Esophagus muscularis mucosa (tissue), 4 donors: ENCODE measurements around the gene BTG1.

Experiments
- CTCF ChIP-seq, 3 experiments: fragments of 200-600 bp in 2 of 3; fragments of 450-650 bp in 1 of 3; sonication (generic) in 2 of 3; IDR thresholded peaks; one replicate each; pipeline ENCODE4 v1.5.1; 2017 to 2019; ENCODE audit warnings: antibody characterized with exemption in 3 of 3, mild to moderate bottlenecking in 2 of 3, moderate library complexity in 1 of 3
- EP300 ChIP-seq: sonication (generic); formaldehyde crosslinking; IDR thresholded peaks from one replicate; pipeline ENCODE4 v1.6.1; 2017; ENCODE audit warnings: antibody characterized with exemption
- POLR2A ChIP-seq: fragments of 450-650 bp; IDR thresholded peaks from one replicate; pipeline ENCODE4 v1.6.1; 2017; ENCODE audit warnings: antibody characterized with exemption, moderate library complexity, mild to moderate bottlenecking, low read depth

GRCh38 chr12:92175961-92176360 lies 30.3 kb upstream of the BTG1 start:
- TF ChIP-seq CTCF (IDR thresholded peaks at IDR 0.05), result no peak
- TF ChIP-seq EP300, result no peak
- TF ChIP-seq POLR2A, result no peak
